SK-N-DZ (cell line): ENCODE data around the gene CLIP2.
"Not testable (repeated sequence)": the region's sequence is repeated elsewhere in the genome, so short reads cannot be mapped to it uniquely, and the experiment has no call there.

Experiments used
- DNase-seq: peaks from one replicate; pipeline ENCODE4 v3.0.0-alpha.2; 2015; ENCODE audit warnings: low spot score

The CLIP2 gene

DNA sequence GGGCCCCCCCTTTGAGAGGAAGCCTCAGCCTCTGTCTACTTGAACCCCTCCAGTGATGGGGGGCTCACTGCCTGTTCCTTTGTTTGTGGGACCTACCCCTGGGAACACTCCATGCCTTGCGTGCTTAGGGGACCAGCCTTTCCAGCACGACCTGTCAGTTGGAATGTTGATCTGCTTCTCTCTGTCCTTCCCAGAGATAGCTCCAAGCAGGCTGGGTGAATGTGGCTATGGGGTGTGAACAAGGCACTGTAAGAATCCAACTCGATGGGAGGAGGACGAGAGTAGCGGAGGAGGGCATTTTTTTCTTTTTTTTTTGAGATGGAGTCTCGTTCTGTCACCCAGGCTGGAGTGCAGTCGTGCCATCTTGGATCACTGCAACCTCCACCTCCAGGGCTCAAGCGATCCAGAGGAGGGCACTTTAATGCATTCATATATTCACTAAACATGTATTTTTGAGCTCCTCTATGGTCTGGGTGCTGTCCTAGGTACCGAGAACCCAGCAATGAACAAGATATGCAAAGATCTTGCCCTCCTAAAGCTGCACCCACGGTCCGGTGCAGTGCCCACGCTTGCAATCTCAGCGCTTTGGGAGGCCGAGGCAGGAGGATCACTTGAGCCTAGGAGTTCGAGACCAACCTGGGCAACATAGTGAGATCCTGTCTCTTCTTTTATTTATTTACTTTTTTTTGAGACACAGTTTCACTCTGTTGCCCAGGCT is 8.5 kb downstream of the CLIP2 start:
- DNase-seq = no peak

DNA sequence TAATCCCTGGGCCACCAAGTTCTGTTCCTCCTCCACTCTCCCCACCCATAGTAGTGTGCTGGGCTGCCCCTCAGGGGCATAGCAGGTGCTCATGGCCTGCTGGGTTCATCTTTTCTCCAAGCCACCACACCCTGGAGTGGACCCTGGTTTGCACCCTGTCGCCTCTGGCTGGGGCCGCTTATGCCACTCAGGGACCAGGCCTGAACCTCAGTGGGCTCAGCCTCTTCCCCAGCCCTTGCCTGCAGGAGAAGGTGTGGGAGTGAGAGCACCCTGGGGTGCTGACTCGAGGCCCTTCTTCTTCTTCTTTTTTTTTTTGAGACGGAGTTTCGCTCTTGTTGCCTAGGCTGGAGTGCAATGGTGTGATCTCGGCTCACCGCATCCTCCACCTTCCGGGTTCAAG is 10.2 kb downstream of the CLIP2 start:
- no peak for DNase-seq

DNA sequence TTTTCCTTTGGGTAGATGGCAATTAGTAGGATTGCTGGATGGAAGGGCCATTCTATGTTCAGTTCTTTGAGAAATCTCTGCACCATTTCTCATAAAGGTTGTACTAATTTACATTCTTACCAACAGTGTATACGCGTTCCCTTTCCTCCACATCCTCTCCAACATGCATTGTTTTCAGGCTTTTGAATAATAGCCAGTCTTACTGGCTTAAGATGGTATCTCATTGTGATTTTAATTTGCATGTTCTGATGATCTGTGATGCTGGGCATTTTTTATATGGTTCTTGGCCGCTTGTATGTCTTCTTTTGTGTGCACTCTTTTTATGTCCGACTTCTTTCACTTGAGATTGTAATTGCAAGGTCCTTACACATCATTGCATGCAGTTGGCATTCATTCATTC is 11.7 kb downstream of the CLIP2 start:
- no peak for DNase-seq

DNA sequence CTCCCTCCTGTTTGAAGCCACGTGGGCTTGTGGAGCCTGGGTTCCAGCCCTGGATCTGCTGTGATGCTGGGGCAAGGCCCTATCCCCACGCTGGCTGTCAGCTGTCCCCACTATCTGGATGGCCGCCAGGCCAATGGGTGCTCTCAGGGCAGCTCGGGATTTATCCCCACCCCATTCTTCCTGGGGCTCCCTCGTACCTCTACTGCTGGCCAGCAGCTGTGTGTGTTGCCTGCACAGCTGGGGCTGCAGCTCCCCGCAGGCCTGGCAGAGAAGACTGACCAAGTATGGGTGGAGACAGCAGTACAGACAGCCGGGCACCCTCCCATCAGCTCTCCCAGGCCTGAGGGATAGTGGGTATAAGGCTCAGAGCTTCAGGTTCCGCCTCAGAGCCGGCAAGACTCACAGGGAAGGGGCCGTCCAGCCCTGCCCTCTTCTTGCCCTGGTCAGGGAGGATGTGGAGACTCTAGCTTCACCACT is 13.6 kb downstream of the CLIP2 start:
- no peak for DNase-seq

DNA sequence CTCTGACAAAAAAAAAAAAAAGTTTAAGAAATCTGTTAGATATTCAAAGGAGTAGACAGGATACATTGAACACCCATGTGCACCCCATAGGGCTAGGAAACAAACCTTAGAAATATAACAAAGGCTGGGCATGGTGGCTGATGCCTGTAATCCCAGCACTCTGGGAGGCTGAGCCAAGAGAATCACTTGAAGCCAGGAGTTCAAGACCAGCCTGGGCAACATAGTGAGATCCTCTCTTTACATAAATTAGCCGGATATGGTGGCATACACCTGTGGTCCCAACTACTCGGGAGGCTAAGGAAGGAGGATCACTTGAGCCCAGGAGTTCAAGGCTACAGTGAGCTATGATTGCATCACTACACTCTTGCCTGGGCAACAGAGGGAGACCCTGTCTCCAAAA is 15.3 kb downstream of the CLIP2 start:
- DNase-seq = no peak

DNA sequence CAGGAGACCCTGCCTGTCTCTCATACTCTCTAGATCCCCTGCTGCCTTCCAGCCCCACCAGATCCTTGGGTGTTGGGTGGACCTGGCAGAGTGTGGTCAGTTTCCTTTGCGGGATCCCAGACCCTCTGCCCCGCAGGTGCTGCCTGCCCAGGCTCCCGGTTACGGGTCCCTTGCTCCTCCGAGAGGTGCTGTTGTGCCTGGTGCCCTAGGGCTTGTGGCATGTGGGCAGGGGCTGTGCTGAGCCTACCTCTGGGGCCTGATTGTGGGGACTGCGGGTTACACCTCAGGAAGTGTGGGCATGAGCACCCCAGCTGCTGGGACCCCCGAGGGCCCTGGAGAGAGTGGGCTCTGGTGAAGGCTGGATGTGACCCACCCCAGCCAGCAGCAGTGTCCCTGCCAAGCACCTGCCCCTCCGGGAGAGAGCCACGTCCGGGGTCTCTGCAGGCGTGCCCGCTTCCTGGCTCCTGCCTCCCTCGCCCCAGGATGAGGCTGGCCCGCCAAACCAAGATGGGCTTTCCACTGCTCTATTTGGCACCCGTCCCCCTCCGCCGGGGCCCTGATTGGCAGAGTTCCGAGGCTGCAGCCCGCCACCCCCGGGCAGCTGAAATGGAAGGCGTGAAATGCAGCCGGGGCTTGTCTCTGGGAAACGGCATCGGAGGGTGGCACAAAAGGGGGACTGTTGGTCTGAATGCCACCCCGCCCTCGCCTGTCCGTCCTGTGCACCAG is 17.0 kb downstream of the CLIP2 start:
- no peak for DNase-seq

DNA sequence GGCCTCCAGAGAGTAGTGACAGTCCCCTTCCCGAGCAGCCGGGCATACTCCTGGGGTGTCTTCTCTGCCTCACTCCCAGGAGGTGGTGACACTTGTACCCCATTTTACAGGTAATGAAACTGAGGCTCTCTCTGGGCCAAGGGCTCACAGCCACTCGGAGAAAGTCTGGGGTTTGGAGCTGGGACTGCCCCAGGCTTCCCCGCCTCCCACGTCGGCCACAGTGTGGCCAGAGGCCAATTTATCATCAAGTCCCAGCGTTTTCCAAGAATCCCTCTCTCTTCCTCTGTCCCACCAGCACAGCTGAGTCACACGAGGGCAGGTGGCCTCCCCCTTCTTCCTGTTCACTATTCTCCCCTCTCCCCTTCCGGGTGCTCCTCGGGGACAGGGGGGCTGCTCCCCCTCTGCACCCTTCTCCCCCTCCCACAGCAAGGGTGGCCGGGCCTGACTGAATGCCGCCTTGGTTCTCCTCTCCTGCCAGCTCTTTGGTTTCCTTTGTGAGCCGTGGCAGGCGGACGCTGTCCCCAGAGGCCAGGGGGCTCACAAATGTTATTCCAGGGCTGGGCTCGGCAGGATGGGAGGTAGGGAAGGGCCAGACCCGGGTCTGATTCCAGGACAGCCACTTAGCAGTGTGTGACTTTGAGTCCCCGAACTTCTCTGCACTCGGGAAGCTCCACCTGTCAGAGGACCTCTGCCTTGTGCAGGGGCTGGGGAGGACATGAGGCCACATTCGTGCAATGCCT is 17.7 kb downstream of the CLIP2 start:
- DNase-seq = no peak

DNA sequence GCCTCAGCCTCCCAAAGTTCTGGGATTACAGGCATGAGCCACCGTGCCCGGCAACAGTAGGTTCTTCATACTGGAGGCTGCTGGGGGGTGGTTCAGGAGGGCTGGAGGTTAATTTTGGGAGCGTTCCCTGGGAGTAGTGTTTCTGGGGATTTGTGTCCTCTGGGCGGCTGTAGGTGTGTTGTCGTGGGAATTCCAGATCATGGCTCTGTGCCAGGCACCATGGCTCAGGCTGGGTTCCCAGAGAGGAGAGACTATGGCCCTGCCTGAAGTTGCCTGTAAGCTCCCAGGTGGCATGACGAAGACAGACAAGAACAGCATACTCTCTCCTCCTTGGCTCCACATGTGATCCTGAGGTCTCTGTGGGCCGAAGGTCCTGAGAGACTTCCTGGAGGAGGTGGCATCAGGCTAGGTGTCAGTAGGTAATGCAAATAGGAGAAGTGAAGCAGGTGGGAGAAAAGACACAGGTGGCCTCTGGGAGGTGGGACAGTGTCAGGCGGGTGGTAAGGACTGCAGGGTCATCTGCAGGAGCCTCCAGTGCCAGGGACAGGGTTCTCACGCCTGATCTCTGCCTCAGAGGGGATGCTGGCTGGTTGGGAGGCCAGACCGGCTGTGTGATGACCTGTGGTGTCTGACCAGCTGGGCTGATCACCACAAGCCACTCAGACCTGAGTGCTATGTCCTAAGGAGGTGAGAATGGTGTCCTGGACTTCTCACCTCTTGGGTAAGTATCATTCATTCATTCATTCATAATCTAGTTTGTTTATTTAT is 18.7 kb downstream of the CLIP2 start:
- no peak for DNase-seq

DNA sequence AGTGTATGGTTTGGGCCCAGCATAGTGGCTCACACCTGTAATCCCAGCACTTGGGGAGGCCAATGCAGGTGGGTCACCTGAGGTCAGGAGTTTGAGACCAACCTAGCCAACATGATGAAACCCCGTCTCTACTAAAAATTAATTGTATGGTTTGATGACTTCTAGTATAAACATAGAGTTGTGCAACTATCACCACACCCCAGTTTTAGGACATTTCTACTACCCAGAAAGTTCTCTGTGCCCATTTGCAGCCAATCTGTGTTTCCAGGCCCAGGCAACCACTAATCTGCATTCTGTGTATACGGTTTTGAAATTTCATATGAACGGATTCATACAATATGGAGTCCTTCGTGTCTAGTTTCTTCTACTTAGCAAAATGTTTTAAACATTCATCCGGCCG is 20.0 kb downstream of the CLIP2 start:
- no peak for DNase-seq

DNA sequence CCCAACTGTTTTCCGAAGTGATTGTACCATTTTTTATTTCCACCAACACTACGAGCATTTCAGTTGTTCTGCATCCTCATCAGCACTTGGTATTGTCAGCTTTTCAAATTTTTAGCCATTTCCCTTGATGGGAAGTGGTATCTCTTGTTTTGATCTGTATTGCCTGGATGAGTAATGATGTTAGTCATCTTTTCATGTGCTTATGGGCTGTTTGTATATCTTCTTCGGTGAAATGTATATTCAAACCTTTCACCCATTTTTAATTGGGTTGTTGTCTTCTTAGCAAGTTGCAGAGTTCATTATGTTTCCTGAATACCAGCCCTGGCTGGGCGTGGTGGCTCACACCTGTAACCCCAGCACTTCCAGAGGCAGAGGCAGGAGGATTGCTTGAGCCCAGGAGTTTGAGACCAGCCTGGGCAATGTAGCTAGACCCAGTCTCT is 22.1 kb downstream of the CLIP2 start:
- DNase-seq = no peak

DNA sequence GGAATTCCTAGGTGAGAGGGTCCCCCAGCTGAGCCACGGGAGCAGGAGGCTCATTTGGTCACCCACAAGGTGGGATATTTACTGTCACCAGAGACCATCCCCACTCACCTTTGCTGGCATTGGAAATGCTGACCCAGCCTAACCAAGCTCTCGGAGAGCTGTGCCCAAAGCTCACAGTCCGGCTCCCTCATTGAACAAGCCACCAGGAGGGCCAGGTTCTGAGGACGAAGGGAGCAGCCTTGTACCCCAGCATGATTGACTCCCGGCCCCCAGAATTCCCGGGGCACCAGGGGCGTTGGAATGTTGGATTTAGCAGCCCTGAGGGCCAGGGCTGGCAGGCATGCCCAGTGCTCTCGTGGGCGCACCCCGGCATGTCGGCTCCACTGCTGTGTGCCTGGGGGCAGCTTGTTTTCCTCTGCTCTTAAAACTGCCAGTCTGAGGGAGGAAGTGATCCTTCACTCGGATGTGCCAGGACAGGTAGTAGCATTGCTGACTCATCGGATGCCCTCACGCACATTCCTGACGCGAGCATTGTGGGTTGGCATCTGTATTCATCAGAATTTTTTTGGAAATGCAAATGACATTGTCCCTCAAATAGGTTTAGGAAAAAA is 23.3 kb downstream of the CLIP2 start:
- no peak for DNase-seq

DNA sequence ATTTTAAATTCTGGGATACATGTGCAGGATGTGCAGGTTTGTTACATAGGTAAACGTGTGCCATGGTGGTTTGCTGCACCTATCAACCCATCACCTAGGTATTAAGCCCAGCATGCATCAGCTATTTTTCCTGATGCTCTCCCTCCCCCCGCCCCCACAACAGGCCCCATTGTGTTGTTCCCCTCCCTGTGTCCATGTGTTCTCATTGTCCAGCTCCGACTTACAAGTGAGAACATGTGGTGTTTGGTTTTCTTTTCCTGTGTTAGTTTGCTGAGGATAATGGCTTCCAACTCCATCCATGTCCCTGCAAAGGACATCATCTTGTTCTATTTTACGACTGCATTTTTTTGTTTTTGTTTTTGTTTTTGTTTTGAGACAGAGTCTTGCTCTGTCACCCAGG is 26.7 kb downstream of the CLIP2 start:
- not testable (repeated sequence) for DNase-seq

DNA sequence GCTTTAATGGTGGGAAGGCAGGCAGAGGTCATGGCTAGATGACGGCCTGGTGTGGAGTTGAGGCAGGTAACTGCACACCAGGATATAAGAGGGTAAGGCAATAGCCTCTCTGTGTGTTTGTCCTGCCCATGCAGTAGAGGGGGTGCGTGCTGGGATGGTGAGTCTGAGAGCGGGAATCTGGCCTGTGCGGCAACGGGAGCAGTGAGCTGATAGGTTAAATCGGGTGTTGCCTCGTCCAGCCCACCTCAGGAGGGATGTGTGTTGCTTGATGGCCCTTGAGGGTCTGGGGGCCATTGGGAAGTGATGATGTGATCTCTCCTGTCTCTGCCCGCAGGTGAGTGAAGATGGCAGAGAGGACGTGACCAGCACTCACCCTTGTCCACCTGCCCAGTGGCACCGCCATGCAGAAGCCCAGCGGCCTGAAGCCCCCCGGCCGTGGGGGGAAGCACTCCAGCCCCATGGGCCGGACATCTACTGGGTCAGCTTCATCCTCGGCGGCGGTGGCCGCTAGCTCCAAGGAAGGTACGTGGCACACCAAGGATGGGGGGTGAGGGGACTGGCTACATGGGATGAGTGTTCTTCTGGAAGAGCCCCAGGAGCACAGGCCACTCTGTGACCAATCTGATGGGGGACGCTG is 28.1 kb downstream of the CLIP2 start:
- no peak for DNase-seq

DNA sequence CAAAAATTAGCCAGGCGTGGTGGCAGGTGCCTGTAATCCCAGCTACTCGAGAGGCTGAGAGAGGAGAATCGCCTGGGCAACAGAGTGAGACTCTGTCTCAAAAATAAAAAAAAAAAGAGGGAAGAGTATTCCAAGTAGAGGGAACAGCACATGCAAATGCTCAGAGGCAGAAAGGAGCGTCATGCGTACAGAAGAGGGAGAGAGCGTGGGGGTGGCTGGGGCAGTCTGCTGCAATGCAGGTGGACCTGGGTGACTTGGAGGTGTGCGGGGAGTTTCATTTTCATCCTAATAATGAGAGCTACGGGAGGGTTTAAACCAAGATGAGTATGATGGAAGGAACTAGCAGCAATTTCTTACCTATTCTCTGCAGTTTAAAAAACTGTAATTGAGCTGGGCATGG is 28.8 kb downstream of the CLIP2 start:
- DNase-seq = no peak

DNA sequence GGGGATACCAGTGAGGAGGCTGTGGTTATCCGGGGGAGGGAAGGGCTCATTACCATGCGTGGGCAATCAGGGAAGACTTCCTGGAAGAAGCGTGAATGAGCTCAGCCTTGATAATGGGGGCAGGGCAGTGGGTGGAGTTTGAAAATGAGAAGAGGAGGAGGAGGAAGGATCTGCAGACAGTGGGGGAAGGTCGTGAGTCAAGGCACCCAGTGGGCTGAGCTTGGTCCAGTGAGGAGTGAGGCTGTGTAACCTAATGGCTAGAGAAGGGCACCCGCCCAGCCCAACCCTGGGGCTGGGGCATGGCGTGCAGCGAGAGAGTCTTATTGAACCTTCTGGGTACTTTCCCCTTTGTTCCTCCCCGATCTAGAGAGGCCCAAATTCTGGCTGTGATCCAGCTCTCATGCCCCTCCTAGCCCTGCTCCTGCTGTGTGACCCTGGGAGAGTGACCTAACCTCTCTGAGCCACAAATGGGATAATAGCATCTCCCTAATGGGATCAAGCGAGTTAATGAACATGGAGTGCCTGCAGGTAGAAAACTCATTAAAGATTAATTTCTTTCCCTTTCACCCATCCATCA is 31.5 kb downstream of the CLIP2 start:
- no peak for DNase-seq

DNA sequence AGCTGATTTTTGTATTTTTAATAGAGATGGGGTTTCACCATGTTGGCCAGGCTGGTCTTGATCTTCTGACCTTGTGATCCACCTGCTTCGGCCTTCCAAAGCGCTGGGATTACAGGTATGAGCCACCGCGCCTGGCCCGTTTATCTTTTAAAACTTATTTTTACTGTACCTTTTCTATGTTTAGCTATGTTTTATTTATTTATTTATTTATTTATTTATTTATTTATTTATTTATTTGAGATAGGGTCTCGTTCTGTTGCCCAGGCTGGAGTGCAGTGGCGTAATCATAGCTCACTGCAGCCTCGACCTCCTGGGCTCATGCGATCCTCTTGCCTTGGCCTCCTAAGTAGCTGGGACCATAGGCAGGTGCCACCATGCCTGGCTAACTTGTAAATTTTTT is 33.7 kb downstream of the CLIP2 start:
- DNase-seq = not testable (repeated sequence)

DNA sequence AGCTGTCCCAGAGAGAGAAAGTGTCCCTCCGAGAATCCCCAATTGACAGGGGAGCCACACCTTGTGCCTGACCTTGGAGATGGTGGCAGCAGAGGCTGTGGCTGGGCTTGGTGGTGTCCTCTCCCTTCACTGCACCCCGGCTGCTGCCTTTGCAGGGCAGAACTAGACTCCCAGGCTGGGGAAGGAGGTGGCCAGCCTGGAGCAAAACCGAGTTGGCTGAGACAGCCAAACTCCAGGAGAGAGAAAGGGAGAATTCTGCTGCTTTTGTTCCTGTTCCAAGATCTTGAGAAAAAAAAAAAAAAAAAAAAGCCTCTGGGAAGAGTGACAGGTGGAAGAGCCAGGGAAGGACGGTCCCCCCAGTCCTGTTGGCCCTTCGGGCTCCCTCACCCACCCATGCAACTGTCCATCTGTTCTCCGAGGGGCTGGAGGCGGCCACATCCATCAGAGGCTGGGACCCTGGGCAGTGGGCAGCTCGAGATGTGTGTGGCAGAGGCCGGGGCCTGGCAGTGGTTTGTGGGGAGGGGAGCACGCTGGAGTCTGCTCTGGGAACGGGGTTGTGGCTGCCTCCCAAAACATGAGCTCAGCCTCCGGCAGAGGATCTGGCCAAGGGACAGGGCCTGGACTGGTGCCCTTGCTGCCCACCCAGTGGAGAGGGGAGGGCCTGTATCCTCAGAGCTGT is 35.5 kb downstream of the CLIP2 start:
- DNase-seq = no peak

DNA sequence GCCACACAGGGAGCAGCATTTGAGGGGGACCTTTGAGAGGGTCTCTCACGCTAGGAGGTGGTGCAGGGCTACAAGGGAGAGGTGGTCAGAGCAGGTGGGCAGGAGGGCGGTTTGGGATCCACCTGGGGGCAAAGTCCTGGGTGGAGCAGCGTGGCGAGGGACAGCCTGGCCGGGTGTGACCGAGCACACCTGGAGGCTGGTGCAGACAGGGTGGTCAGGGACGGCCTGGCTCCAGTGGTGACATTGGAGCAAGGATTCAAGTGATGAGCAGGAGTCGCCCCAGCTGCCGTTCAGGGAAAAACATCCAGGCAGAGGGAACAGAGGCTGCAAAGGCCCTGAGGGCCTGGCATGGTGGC is 36.0 kb downstream of the CLIP2 start:
- no peak for DNase-seq

DNA sequence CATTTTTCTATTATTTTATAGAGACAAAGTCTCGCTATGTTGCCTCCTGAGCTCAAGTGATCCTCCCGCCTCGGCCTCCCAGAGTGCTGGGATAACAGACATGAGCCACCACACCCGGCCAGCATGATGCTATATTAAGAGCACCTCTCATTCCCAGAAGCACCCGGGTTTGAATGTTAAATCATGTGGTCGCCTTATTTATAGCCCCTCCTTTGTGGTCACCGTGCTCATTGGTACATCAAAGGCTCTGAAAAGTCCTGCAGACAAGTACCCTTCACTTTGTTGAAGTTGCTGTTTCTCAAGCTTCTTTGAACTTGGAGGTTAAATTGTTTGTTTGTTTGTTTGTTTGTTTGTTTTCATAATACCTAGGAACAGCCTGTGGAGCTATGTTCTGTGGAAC is 40.0 kb downstream of the CLIP2 start:
- no peak for DNase-seq
